Astrocyte (in vitro differentiated cells and primary cell): Measurements from ENCODE around the gene ARHGEF37. TPM values are rescaled to one million over a fixed set of nuclear protein-coding genes. Genes with fewer than 3 reads are reported as not detected.
A peak's percentile ranks its signal among the peaks of the same experiment; 100 is the strongest.

Source experiments
- DNase-seq: peaks from one replicate; pipeline ENCODE4 v3.0.0-alpha.2; 2010; ENCODE audit warnings: low read depth
- FAIRE-seq: peaks from 2 replicates; lab custom pipeline; 2011; peaks lifted over from hg19 to GRCh38; lab: Jason Lieb, UNC
- H2AFZ ChIP-seq: 2 replicates; pipeline ENCODE4 v1.6.0; 2012; ENCODE audit warnings: low read depth, low read length, inconsistent platforms
- H3K27ac ChIP-seq: 2 replicates; pipeline ENCODE4 v1.5.1; 2011; ENCODE audit warnings: low read depth, low read length, inconsistent platforms
- H3K27me3 ChIP-seq: 2 replicates; pipeline ENCODE4 v1.6.0; 2011; ENCODE audit warnings: low read length, inconsistent platforms; ENCODE audit not compliant: insufficient read depth
- H3K36me3 ChIP-seq: 2 replicates; pipeline ENCODE4 v1.5.1; 2011; ENCODE audit warnings: low read length, inconsistent platforms; ENCODE audit not compliant: insufficient read depth
- H3K4me1 ChIP-seq: 2 replicates; pipeline ENCODE4 v1.5.1; 2011; ENCODE audit warnings: low read length, inconsistent platforms; ENCODE audit not compliant: insufficient read depth
- H3K4me2 ChIP-seq: 2 replicates; pipeline ENCODE4 v1.6.0; 2012; ENCODE audit warnings: low read length, inconsistent platforms
- H3K4me3 ChIP-seq: 2 replicates; pipeline ENCODE4 v1.5.1; 2011; ENCODE audit warnings: low read depth, mild to moderate bottlenecking, low read length, inconsistent platforms; ENCODE audit not compliant: insufficient read depth
- H3K79me2 ChIP-seq: 2 replicates; pipeline ENCODE4 v1.6.0; 2012; ENCODE audit warnings: mild to moderate bottlenecking, low read length, inconsistent platforms; ENCODE audit not compliant: insufficient read depth
- H3K9ac ChIP-seq: 2 replicates; pipeline ENCODE4 v1.6.0; 2012; ENCODE audit warnings: mild to moderate bottlenecking, low read length, inconsistent platforms
- H3K9me3 ChIP-seq: 2 replicates; pipeline ENCODE4 v1.5.1; 2012; ENCODE audit warnings: low read depth, mild to moderate bottlenecking, low read length, inconsistent platforms; ENCODE audit not compliant: insufficient read depth
- H4K20me1 ChIP-seq: 2 replicates; pipeline ENCODE4 v1.6.0; 2012; ENCODE audit warnings: low read length, inconsistent platforms; ENCODE audit not compliant: insufficient read depth
- H3K27ac Mint-ChIP-seq: one replicate; pipeline ENCODE4 v1.8.0; 2021; ENCODE audit warnings: mild to moderate bottlenecking, mixed read lengths; ENCODE audit not compliant: unreplicated experiment
- H3K27me3 Mint-ChIP-seq: one replicate; pipeline ENCODE4 v1.8.0; 2021; ENCODE audit warnings: low read depth, mixed read lengths; ENCODE audit not compliant: unreplicated experiment
- H3K36me3 Mint-ChIP-seq: one replicate; pipeline ENCODE4 v1.8.0; 2021; ENCODE audit warnings: low read depth, mixed read lengths; ENCODE audit not compliant: unreplicated experiment
- H3K4me1 Mint-ChIP-seq: one replicate; pipeline ENCODE4 v1.8.0; 2021; ENCODE audit warnings: low read depth, mixed read lengths; ENCODE audit not compliant: unreplicated experiment
- H3K4me3 Mint-ChIP-seq: one replicate; pipeline ENCODE4 v1.8.0; 2021; ENCODE audit warnings: mild to moderate bottlenecking, moderate library complexity, mixed read lengths; ENCODE audit not compliant: unreplicated experiment
- H3K9me3 Mint-ChIP-seq: one replicate; pipeline ENCODE4 v1.8.0; 2021; ENCODE audit warnings: mild to moderate bottlenecking, mixed read lengths; ENCODE audit not compliant: unreplicated experiment
- EZH2 ChIP-seq: IDR thresholded peaks from 2 replicates; pipeline ENCODE4 v1.6.1; 2012; ENCODE audit warnings: mild to moderate bottlenecking, low read length, inconsistent platforms; ENCODE audit not compliant: insufficient read depth
- total RNA-seq: library from RNA; stranded (reverse); gene quantifications from 2 replicates; pipeline ENCODE4 v1.2.1, GENCODE V29; 2021
- TF ChIP-seq, protein P1 (sequence below): IDR thresholded peaks from 2 replicates; pipeline ENCODE4 v1.5.1; 2011; ENCODE audit warnings: low read depth, mild to moderate bottlenecking, inconsistent platforms, low read length, moderate library complexity; ENCODE audit not compliant: insufficient read depth

The ARHGEF37 gene
- total RNA-seq, 1 donor from 2014 or later: 2.3 TPM

DNA sequence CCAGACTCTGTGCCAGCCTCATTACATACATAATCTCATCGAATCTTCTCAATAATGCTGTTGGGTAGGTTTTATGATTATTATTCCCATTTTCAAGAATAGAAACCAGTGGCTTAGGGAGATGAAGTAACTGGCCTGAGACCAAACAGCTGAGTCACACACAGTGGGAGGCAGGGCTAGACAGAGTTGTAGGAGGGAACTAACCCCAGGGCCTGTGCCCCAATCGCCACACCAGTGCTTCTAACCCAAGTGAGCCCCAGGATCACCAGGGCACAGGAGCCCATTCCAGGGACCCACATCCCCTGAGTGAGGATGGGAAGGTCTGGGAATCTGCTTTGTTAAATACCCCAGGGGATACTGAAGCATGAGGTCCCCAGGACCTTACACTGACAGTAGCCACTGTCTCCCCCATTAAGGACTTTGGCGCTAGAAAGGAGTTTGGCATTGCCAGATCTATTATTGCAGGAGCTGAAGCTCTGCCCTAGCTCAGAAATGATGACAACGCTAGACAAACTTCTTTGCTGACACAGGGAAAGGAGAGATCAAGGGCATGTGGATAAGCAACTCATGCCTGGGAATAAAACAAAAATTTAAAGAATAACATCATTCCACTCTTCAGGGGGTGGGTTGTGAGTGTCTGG, 85.0 kb downstream of the ARHGEF37 start:
- TF ChIP-seq EZH2: no peak
- TF ChIP-seq, protein P1, sequence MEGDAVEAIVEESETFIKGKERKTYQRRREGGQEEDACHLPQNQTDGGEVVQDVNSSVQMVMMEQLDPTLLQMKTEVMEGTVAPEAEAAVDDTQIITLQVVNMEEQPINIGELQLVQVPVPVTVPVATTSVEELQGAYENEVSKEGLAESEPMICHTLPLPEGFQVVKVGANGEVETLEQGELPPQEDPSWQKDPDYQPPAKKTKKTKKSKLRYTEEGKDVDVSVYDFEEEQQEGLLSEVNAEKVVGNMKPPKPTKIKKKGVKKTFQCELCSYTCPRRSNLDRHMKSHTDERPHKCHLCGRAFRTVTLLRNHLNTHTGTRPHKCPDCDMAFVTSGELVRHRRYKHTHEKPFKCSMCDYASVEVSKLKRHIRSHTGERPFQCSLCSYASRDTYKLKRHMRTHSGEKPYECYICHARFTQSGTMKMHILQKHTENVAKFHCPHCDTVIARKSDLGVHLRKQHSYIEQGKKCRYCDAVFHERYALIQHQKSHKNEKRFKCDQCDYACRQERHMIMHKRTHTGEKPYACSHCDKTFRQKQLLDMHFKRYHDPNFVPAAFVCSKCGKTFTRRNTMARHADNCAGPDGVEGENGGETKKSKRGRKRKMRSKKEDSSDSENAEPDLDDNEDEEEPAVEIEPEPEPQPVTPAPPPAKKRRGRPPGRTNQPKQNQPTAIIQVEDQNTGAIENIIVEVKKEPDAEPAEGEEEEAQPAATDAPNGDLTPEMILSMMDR: no peak
- Mint-ChIP-seq H3K27me3 (no peaks in the 10 kb centered on the region), H3K4me3 (peak overlapping the region; percentile 50), H3K9me3 (peaks cover 14% of the 10 kb centered on the region), H3K4me1 (peaks cover 21% of the 10 kb centered on the region), H3K36me3 (peaks cover 2% of the 10 kb centered on the region), H3K27ac (peak overlapping the region; percentile 97)
- Histone ChIP-seq H3K9me3 (no peaks in the 10 kb centered on the region), H3K4me3 (no peak overlapping the region), H3K27me3 (no peaks in the 10 kb centered on the region), H3K27ac (no peak overlapping the region), H3K9ac (no peak overlapping the region), H3K4me2 (peak overlapping the region; percentile 3), H4K20me1 (no peaks in the 10 kb centered on the region), H3K79me2 (no peaks in the 10 kb centered on the region), H3K4me1 (no peaks in the 10 kb centered on the region), H2AFZ (no peak overlapping the region), H3K36me3 (no peaks in the 10 kb centered on the region)
- FAIRE-seq: no peak
- peak; percentile 16 for DNase-seq

DNA sequence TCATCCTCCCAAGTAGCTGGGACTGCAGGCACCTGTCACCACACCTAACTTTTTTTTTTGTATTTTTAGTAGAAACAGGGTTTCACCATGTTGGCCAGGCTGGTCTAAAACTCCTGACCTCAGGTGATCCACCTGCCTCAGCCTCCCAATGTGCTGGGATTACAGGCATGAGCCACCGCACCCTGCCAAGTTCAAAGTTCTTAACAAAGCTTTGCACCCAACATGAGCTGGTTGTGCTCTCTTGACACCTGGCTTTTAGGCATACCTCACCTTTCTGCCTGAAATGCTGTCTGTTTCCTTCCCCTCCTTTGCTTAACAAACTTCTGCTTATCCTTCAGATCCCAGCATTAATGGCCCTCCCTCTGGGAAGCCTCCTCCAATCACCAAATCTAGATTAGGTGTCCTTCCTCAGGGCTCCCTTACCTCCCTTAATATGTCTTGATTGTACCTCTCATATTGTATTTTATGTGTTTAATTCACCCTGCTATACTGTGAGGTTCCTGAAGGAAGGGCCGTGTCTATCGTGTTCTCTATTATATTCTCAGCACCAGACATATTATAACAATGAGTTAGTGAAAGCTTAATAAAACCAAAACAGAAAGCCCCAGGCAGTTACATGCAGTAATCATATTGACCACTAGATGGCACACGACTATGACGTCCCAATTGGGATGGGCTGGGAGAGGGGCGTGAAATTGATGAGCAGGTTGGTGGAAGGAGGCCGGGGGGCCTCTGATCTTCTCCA, 86.0 kb downstream of the ARHGEF37 start:
- TF ChIP-seq EZH2: no peak
- TF ChIP-seq, protein P1: peak; percentile 76
- Histone ChIP-seq H3K4me2 (no peak overlapping the region), H3K4me1 (no peaks in the 10 kb centered on the region), H3K36me3 (no peaks in the 10 kb centered on the region), H2AFZ (no peak overlapping the region), H3K9ac (no peak overlapping the region), H4K20me1 (no peaks in the 10 kb centered on the region), H3K79me2 (no peaks in the 10 kb centered on the region), H3K9me3 (no peaks in the 10 kb centered on the region), H3K4me3 (no peak overlapping the region), H3K27ac (no peak overlapping the region), H3K27me3 (peaks cover 2% of the 10 kb centered on the region)
- DNase-seq (no peak), FAIRE-seq (no peak)
- peaks cover 19% of the 10 kb centered on the region for H3K9me3 Mint-ChIP-seq
- H3K4me3 Mint-ChIP-seq: no peak overlapping the region
- no peaks in the 10 kb centered on the region for H3K27me3 Mint-ChIP-seq
- peaks cover 2% of the 10 kb centered on the region for H3K36me3 Mint-ChIP-seq
- H3K27ac Mint-ChIP-seq: peak overlapping the region; percentile 97
- peaks cover 21% of the 10 kb centered on the region for H3K4me1 Mint-ChIP-seq
